ENCODE results near the gene CD86.

The CD86 gene

GRCh38 chr3:122092460-122093165 is 37.5 kb downstream of the CD86 start:
- peak; percentile 37 to 38 for DNase-seq (ENCODE audit: low read depth in 2 of 2)

DNA sequence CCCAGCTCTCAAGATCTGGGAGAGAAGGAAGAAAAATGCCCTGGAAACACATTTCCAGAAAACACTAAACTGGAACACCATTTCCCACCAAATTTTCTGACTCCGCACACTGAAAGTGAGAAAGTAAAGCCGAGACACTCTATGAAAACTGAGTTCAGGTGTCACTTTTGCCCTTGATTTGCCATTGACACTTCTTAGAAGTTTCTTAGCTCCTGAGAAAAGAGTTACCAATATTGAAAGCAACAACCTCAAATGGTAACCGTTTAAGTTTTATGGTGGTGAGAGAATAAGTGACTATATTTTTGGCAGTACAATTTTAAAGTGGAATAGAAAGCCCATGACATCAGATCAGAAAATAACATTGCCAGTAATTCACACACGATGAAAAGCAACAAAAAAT is 39.0 kb downstream of the CD86 start:
- DNase-seq (ENCODE audit: low read depth in 2 of 2) = no peak

DNA sequence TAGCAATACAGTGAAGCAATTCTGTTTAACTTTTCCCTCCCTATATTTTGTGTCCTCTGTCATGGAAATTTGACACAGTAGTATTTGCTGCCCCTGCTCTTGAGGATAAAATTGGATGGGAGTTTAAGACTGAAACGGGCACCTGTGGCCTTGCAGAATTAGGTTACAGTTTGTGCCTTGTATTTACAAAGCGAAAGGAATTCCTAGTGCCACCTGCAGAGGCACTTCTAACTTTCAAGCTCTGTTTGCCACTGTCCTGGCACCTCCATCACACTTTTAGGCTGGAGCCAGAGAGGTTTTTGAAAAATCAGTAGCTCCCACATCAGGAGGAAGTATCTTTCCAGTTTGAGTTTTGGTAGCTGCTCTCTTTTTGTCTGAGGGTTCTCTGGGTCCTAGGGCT is 39.5 kb downstream of the CD86 start:
- no peak for DNase-seq (ENCODE audit: low read depth in 2 of 2)

- DNase-seq (ENCODE audit: low read depth in 2 of 2) = no peak
These were observed 42.0 kb downstream of the CD86 start for GRCh38 chr3:122097141-122097540.

GRCh38 chr3:122098611-122099010 is 43.4 kb downstream of the CD86 start:
- no peak for DNase-seq (ENCODE audit: low read depth in 2 of 2)

DNA sequence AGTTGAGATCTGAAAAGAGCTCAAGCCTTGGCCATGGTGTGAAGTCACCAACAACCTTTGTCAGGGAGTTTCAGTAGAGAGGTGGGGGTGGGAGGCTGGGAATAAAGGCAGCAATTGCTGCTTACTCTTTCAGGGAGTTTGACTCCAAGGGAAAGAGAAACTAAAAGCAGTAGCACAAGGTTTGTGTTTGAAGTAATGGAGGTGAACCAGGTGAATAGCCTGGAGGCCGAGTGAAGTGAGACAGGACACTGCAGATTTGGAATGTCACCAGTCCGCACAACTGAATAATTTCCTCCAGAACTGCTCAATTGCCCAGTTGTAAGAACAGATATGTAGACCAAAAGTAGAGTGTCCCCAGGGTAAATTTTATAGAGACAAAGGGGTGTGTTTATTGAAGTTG is 44.1 kb downstream of the CD86 start:
- no peak for DNase-seq (ENCODE audit: low read depth in 2 of 2)

DNA sequence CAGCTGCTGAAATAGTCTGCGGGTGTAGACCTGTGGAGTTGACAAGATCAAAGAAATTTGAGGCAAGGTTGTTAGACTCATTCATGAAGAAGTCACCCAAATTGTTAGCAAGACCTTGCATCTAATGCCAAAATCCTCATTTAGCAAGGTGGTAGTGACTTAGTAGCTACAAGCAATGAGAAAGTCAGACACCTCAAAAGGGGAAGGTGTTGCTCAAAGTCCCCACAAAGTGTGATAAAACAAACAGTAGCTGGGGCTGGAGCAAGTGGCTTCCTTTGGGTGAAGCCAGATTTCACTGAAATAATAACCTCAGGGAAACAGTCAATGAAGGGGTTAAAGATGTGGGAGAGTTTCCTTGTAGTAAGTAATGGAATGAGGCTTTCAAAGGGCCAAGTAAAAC is 44.9 kb downstream of the CD86 start:
- no peak for DNase-seq (ENCODE audit: low read depth in 2 of 2)

DNA sequence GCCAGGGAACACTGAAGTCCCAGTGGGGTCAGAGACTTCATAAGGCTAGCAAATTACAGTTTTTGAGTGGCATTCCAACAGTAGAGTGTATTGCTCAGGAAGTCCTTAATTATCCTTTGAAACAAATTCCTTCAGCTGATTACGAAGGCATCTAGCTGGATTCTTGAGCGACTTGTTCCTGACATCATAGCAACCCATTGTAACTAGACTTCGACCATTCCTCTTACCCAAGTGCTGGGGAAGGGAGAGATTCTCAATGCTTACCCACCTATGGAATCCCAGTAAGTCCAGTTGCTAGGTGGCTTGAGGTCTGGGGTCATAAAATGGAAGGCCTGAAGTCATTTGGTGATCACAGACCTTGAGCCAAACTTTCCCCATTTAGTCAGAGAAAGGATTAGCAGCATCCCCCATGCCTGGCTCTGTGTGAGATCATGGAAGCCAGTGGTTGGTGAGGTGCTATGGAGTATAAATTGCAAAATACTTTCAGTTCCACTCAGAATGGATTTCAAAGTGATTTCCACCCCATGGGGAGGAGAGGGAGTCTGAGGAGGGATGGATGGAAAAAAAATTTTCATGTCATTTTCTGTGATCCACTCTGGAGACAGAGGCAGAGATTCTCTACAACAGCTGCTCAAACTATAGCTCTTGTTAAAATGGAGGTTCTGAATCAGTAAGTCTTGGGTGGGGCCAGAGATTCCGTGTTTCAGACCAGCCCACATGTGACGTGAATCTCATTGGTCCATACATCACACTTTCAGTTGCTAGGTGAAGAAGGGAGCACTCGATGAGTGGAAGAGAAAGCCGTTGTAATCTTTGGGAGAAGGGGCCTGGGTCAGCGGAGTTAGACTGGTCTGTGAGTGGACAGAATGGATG is 45.7 kb downstream of the CD86 start:
- DNase-seq (ENCODE audit: low read depth in 2 of 2) = no peak

- peak in 1 of 2 donors; percentile 29 for DNase-seq (ENCODE audit: low read depth in 2 of 2)
These were observed 46.5 kb downstream of the CD86 start for GRCh38 chr3:122101646-122102045.

DNA sequence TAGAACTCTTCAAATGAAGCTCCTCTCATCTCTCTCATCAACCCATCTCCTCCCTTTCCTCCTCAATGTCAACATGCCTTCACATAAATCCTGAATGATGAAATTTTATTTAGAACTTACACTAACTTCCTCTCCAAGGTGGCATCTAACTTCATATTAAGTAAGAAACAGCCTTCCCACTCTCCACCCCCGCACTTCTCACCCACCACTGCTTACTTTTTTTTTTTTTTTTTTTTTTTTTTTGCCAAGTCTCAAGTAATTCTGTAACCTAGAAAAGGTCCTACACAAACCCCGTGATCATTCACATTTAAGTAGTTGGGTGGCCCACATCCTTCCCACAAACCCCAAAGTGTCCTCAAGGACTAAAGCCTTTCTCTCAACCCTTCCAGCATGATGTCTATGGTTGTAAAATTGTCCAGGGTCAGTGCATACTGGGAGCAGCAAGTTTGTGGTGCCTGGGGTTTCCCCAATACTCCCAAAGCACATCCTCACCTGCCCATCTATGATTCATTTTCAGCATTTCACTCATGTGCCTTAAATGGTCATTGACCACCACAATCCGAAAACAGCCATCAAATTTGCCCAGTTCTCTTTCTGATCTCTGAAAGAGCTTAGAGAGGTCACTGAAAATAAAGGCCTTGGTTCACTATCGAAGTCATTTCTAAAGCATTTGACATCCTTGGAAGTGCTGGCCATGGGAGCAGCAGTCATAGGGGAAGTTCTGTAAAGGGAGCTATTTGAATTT is 47.2 kb downstream of the CD86 start:
- no peak for DNase-seq (ENCODE audit: low read depth in 2 of 2)

GRCh38 chr3:122103821-122104514 is 48.8 kb downstream of the CD86 start:
- no peak for DNase-seq (ENCODE audit: low read depth in 2 of 2)

DNA sequence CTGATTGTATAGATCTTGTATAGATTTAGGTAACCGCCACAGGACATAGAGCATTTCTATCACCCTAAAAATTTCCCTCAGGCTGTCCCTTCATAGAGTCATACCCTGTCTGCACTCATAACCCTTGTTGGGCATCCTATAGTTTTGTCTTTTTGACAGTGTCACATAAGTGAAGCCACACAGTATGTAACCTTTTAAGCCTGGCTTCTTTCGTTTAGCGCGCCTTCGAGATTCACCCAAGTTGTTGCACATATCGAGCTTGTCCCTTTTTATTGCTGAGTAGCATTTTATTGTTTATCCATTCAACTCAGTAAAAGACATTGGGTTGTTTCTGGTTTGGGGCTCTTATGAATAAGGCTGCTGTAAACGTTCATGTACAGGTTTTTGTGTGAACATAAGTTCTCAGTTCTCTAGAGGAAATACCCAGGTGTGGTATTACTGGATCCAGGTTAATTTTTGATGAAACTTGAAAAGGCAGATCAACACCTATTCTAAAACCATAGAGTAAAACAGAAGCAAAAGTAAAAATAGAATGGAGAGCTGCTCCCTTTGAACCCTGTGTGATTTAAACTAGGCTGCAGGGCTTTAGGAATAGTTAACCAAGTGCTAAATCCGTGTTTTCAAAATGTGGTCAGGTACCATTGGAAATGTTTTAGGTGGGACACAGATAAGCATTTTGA is 49.5 kb downstream of the CD86 start:
- no peak for DNase-seq (ENCODE audit: low read depth in 2 of 2)

DNA sequence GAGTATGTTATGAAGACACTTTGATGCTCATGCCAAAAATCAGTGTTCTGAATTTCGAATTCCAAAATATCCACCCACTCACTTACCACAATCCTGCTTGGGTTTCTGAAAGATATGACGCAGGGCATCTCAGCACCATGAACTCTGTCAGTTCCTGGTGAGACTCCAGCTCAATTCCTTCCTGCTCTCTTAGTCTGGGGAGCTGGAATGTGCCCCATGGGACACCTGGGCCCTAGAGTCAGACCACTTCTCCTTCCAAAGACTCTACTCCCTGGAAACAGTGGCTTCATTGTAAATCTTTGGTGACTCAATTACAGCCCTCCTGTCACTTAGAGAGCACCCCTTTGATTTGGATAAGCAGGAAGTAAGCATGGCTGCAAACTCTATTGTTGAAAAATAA is 50.5 kb downstream of the CD86 start:
- DNase-seq (ENCODE audit: low read depth in 2 of 2) = no peak

DNA sequence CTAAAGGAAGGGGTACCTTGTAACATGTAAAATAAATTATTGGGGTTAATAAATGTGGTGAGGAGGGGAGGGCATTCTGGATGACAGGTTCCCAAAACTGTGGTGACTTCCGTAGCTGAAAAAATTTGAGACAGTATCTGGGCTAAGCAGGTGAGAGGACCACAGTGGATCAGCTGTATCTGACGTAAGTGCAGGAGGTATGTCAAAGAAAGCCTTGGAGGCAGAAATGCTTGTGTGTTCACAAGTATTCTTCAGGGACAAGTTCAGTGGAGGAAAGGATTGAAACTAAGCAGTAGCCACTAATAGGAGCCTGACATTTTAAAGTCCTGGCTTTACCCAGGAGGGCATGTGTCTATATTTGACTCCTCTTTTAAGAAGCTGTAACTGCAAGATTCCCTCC is 52.0 kb downstream of the CD86 start:
- DNase-seq (ENCODE audit: low read depth in 2 of 2) = no peak

- DNase-seq (ENCODE audit: low read depth in 2 of 2) = no peak
These were observed 56.8 kb downstream of the CD86 start for GRCh38 chr3:122111974-122112373.

DNA sequence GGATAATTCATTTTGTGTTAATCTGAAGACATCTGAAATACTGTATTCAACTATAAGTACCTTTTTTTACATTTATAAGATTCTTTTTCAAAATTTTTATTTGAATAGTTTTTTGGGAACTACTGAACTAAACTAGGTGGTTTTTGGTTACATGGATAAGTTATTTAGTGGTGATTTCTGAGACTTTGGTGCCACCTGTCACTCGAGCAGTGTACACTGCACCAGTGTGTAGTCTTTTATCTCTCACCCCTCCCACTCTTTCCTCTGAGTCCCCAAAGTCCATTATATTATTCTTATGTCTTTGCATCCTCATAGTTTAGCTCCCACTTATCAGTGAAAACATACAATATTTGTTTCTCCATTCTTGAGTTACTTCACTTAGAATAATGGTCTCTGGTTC is 57.6 kb downstream of the CD86 start:
- no peak for DNase-seq (ENCODE audit: low read depth in 2 of 2)

GRCh38 chr3:122123850-122124249 is 68.7 kb downstream of the CD86 start:
- no peak for DNase-seq (ENCODE audit: low read depth in 2 of 2)

- DNase-seq (ENCODE audit: low read depth in 2 of 2) = no peak
These were observed 77.9 kb downstream of the CD86 start for GRCh38 chr3:122132949-122133540.

DNA sequence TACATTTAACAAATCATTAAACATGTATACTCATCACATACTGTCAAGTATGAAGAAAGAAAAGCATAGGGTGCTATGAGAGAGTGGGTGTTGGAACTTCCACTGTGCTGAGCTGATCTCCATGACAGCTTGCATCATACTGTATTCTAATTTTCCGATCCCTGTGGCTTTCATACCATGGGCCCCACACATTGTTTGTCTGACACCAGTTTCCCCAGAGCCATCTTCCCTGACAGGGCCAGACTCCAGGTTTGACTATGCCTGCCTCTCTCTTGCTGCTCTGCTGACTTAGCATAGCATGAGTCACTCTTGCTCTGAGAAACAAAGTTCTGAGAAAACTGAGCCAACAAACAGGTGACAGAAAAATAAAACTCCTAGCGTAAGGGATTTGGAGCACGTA is 91.3 kb downstream of the CD86 start:
- peak; percentile 37 to 49 for DNase-seq (ENCODE audit: low read depth in 2 of 2)

- DNase-seq (ENCODE audit: low read depth in 2 of 2) = no peak
These were observed 93.9 kb downstream of the CD86 start for GRCh38 chr3:122148941-122149627.
